RWPE2 (cell line): ENCODE data around the gene GEN1.

Experiments used
- ATAC-seq: fragments of 200-7000 bp; cut with Tn5 transposase; 3 replicates; pipeline ENCODE4 v1.9.1; 2021; ENCODE audit warnings: low read depth
- DNase-seq: peaks from one replicate; pipeline ENCODE4 v3.0.0-alpha.2; 2020; ENCODE audit warnings: low spot score
- H3K27ac ChIP-seq: fragments of 450-650 bp; 2 replicates; pipeline ENCODE4 v1.5.1; 2017; ENCODE audit warnings: mild to moderate bottlenecking; ENCODE audit not compliant: poor library complexity, severe bottlenecking
- H3K27me3 ChIP-seq: fragments of 250-450 bp; sonication (Bioruptor Pico); 2 replicates; pipeline ENCODE4 v1.5.1; 2021; ENCODE audit warnings: mild to moderate bottlenecking, moderate library complexity; ENCODE audit not compliant: insufficient read depth, poor library complexity, severe bottlenecking
- H3K36me3 ChIP-seq: fragments of 250-450 bp; sonication (Bioruptor Pico); 2 replicates; pipeline ENCODE4 v1.5.1; 2020; ENCODE audit warnings: low read depth, mild to moderate bottlenecking, moderate library complexity
- H3K4me1 ChIP-seq: fragments of 250-450 bp; sonication (Bioruptor Pico); 2 replicates; pipeline ENCODE4 v1.5.1; 2021; ENCODE audit warnings: mild to moderate bottlenecking, moderate library complexity; ENCODE audit not compliant: insufficient read depth, poor library complexity, severe bottlenecking
- H3K4me3 ChIP-seq: fragments of 250-450 bp; sonication (Bioruptor Pico); 2 replicates; pipeline ENCODE4 v1.5.1; 2021; ENCODE audit warnings: mild to moderate bottlenecking, moderate library complexity; ENCODE audit not compliant: severe bottlenecking
- H3K9me3 ChIP-seq: fragments of 250-450 bp; sonication (Bioruptor Pico); 2 replicates; pipeline ENCODE4 v1.5.1; 2021; ENCODE audit warnings: mild to moderate bottlenecking, moderate library complexity; ENCODE audit not compliant: severe bottlenecking
- CTCF ChIP-seq: fragments of 450-650 bp; IDR thresholded peaks from one replicate; pipeline ENCODE4 v1.5.1; 2017; ENCODE audit warnings: mild to moderate bottlenecking, moderate library complexity; ENCODE audit not compliant: poor library complexity, severe bottlenecking

The GEN1 gene

GRCh38 chr2:17710547-17711248, 43.2 kb upstream of the GEN1 start:
- Histone ChIP-seq H3K27ac (no peak overlapping the region), H3K36me3 (peaks cover 92% of the 10 kb centered on the region), H3K4me3 (no peak overlapping the region), H3K4me1 (no peaks in the 10 kb centered on the region), H3K9me3 (no peaks in the 10 kb centered on the region), H3K27me3 (no peaks in the 10 kb centered on the region)
- TF ChIP-seq CTCF, result no peak
- no peak for ATAC-seq
- DNase-seq, result no peak

- H3K27ac ChIP-seq, result no peak overlapping the region
- no peaks in the 10 kb centered on the region for H3K9me3 ChIP-seq
- no peak for ATAC-seq
- DNase-seq, result no peak
- TF ChIP-seq CTCF, result no peak
- H3K4me3 ChIP-seq, result no peak overlapping the region
- H3K27me3 ChIP-seq, result no peaks in the 10 kb centered on the region
- peaks cover 92% of the 10 kb centered on the region for H3K36me3 ChIP-seq
- H3K4me1 ChIP-seq, result no peaks in the 10 kb centered on the region
Observed at GRCh38 chr2:17713291-17713690, 40.6 kb upstream of the GEN1 start.

- DNase-seq (no peak), ATAC-seq (no peak)
- H3K27me3 ChIP-seq, result no peaks in the 10 kb centered on the region
- no peak for TF ChIP-seq CTCF
- H3K4me3 ChIP-seq, result no peak overlapping the region
- no peaks in the 10 kb centered on the region for H3K9me3 ChIP-seq
- H3K4me1 ChIP-seq, result no peaks in the 10 kb centered on the region
- no peak overlapping the region for H3K27ac ChIP-seq
- peaks cover 94% of the 10 kb centered on the region for H3K36me3 ChIP-seq
Observed at GRCh38 chr2:17717666-17718065, 36.3 kb upstream of the GEN1 start.

GRCh38 chr2:17718689-17719088, 35.2 kb upstream of the GEN1 start:
- H3K36me3 ChIP-seq, result peaks cover 94% of the 10 kb centered on the region
- DNase-seq (no peak), ATAC-seq (no peak)
- H3K4me1 ChIP-seq, result no peaks in the 10 kb centered on the region
- no peaks in the 10 kb centered on the region for H3K27me3 ChIP-seq
- H3K27ac ChIP-seq, result no peak overlapping the region
- no peak overlapping the region for H3K4me3 ChIP-seq
- TF ChIP-seq CTCF, result no peak
- H3K9me3 ChIP-seq, result no peaks in the 10 kb centered on the region

GRCh38 chr2:17719562-17720371, 34.2 kb upstream of the GEN1 start:
- no peaks in the 10 kb centered on the region for H3K9me3 ChIP-seq
- no peak overlapping the region for H3K27ac ChIP-seq
- no peaks in the 10 kb centered on the region for H3K4me1 ChIP-seq
- TF ChIP-seq CTCF, result peak; percentile 85
- no peak overlapping the region for H3K4me3 ChIP-seq
- peaks cover 96% of the 10 kb centered on the region for H3K36me3 ChIP-seq
- no peaks in the 10 kb centered on the region for H3K27me3 ChIP-seq
- ATAC-seq (no peak), DNase-seq (no peak)
